GM21717 (cell line): ENCODE results near the gene MS4A10.

Source experiments
- ATAC-seq: cut with Tn5 transposase; IDR thresholded peaks from one replicate; pipeline ENCODE4 v1.9.1; 2021; ENCODE audit warnings: mild to moderate bottlenecking, moderate library complexity; ENCODE audit not compliant: unreplicated experiment

Gene MS4A10

GRCh38 chr11:60786811-60787567 lies 1.9 kb downstream of the MS4A10 start:
- no peak for ATAC-seq

DNA sequence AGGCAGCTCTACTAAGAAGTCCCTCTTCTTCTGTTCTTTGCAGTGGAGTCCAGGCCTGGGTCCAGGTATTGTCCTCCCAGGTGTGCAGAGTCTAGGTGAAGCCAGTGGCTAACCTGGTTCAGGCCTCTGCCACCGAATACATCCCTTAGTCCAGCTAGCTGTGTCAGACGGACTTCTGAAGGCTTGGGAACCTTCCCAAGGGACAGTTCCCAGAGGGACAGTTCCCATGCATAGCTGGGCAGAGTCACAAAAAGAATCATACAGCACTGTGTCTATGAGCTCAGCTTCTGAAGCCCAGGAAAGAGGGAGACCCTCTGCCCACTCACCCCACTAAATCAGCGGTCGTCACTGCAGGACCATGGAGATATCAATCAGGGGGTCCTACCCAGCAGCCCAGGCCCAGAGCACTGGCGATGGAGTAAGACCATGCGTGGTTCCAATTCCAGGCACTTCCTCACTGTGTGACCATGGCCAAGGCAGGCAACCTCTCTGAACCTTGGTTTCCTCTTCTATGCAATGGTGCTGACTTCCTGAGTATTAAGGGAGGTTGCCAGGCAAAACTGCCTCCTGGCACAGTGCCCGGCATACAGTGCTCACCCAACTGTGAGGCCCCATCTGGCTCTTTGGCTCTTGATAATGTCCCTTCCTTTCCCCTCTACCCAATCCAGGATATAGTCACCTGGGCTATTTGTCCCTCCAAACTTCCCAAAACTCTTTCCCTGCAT lies 3.4 kb downstream of the MS4A10 start:
- no peak for ATAC-seq

GRCh38 chr11:60790726-60791125 lies 5.6 kb downstream of the MS4A10 start:
- no peak for ATAC-seq

GRCh38 chr11:60791153-60791933 lies 6.2 kb downstream of the MS4A10 start:
- no peak for ATAC-seq

- no peak for ATAC-seq
Measured at GRCh38 chr11:60792521-60792920, 7.4 kb downstream of the MS4A10 start.

DNA sequence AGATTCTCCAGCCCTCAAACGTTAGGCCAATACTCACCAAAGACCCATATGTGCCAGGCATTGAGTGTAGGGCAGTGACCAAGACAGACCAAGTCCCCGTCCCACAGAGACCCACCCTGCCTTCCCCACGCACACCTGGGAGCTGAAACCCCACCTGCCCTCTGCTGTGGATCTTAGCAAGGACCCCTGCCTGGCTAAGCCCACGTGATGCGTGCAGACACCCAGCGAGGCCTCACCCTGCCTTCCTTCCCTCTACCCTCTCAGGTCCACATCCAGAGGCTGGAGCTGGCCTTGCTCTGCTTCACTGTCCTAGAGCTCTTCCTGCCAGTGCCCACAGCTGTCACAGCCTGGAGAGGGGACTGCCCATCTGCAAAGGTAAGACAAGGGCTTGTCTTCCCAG lies 10.2 kb downstream of the MS4A10 start:
- ATAC-seq: no peak

DNA sequence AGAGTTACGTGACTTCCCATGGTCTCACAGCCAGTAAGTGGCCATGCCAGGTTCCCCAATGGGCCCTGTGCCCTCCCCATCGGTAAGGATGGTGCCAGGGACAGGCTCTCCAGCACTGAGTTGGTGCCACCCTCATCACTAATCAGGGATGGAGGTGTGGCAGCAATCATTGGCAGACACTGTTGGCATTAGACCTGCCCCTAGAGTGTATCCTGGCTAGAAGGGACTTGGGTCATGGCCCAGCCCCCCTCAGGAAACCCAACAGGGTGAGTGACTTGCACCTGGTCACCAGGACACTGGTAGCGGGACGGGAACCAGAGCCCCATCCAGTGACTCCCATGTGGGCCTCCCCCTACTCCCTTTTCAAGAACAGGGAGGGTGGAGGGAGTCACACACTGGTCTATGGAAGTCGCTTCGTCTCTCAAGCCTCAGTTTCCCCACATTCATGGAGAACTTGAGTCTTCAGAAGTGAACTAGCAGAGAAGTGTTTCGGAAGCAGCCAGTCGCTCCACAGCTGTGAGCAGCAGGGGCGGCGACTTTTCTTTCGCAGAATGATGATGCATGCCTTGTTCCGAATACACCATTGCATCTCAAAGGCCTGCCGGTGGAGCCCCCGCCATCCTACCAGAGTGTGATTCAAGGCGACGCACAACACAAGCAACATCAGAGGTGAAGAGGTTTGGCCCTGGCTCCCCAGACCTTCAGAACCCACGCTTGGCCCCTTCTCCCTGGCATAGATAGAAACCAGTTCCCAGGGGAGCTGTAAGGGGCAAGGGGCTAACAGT lies 12.9 kb downstream of the MS4A10 start:
- ATAC-seq: no peak

DNA sequence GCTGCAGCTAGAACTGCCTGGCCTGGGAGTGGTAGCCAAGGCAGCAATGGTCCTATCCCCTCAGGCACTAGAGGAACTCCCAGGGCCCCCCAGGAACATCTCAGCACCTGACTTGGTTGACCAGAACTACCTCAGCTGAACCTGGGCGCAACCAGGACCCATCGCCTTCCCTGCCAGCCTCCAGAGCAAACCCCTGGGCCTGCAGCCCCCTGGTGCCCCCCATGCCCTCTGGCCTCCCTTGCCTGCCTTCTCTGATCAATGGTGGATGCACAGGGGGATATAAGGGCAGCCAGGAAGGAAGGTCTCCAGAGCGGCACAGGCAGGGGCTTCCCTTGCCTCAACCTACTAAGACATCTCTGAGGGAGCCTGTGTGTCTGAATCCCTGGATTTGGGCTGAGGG lies 13.5 kb downstream of the MS4A10 start:
- no peak for ATAC-seq

- no peak for ATAC-seq
Measured at GRCh38 chr11:60801194-60801593, 16.1 kb downstream of the MS4A10 start.

DNA sequence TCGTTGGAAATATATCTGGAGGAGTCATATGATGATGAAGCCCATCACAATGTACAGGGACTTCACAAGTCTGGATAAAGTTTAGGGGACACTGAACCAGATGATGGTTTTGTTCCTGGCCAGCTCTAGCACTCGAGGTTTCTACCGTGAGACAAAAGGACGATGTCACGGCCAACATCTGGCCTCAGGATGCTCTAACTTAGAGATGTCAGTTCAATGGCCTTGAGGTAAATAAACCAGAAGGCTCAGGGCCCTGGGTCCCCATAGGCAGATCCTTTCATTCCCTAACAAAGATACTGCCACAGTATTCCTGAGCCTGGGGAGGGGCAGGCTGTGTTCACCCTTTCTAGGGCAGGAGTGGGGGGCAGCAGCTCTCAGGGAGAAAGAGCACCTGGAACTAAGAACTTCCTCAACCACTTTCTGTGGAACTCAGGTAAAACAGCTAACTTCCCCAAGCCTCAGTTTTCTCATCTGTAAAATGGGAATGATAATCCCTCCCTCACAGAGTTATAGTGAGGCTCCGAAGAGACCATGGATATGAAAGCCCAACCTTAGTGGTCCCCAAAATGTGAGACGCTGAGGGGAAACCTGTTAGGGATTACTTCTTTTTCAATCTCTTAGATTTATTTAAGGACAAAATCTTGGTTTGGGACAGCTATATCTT lies 18.3 kb downstream of the MS4A10 start:
- ATAC-seq: no peak

- no peak for ATAC-seq
Measured at GRCh38 chr11:60809249-60809648, 24.1 kb downstream of the MS4A10 start.

- no peak for ATAC-seq
Measured at GRCh38 chr11:60809691-60810090, 24.6 kb downstream of the MS4A10 start.

- no peak for ATAC-seq
Measured at GRCh38 chr11:60810151-60810550, 25.0 kb downstream of the MS4A10 start.

DNA sequence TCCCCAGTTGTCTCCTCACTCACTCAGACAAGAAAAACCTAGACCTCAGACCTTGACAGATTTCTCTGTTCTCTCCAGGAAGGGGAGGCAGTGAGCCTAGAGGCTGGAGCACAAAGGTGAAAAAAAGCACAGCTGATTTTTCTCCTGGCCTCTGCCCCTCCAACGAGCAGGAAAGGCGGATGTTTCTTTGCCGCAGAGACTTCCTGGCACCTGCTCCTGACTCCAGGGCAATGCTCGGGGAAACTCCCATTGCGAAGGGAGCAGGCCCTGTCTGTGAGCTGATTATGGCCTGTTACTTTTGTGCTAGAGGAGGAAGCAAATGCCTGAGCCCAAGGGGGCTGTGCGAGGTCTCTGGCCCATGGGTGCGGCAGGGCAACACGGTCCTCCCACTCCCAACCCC lies 25.4 kb downstream of the MS4A10 start:
- no peak for ATAC-seq

GRCh38 chr11:60813324-60813723 lies 28.2 kb downstream of the MS4A10 start:
- no peak for ATAC-seq

GRCh38 chr11:60814112-60814511 lies 29.0 kb downstream of the MS4A10 start:
- ATAC-seq: no peak

- no peak for ATAC-seq
Measured at GRCh38 chr11:60816590-60817157, 31.5 kb downstream of the MS4A10 start.

GRCh38 chr11:60818057-60818456 lies 32.9 kb downstream of the MS4A10 start:
- no peak for ATAC-seq

DNA sequence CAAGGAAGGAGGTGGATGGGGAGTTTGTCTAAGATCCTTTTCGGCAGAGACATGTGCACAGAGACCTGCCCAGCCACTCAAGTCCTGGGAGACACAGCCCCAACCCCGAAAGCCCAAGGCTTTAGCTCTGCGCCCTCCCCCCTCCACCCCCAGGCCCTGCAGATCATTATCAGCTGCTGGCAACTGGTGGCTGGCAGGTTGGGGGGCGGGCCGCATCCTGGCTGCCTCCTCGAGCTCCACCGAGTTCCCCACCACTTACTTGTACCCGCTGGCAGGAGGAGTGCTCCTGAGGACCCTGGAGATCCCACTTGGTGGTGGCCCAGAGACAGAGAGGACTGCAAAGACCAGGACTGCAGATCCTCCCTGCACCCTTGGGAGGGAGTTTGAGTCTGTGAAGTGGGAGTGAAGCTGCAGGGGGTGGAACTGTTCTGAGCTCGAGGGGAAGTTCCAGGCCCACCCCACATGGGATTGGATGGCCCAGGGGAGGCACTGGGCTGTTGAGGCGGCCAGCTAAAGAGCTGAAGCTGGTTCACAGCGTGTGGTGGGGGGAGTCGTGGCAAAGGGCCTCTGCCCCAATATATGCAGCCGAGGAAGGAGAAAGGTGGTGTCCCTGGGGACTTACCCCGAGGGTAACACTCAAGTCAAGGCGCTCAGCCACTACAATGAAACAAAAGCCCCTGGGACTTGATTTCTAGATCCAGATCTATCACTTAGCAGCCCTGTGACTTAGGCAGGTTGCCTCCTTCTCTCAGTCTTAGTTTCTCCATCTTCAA lies 36.9 kb downstream of the MS4A10 start:
- no peak for ATAC-seq
